GM23338 (cell line): Measurements from ENCODE around the gene SYNJ2BP. TPM values are rescaled to one million over a fixed set of nuclear protein-coding genes. Genes with fewer than 3 reads are reported as not detected.

ENCODE experiments used
- ATAC-seq: fragments of 200-7000 bp; cut with Tn5 transposase; 3 replicates; pipeline ENCODE4 v1.9.1; 2020
- DNase-seq: peaks from one replicate; pipeline ENCODE4 v3.0.0-alpha.2; 2015; ENCODE audit warnings: low spot score
- H2AFZ ChIP-seq: fragments of 200-600 bp; sonication (generic); 2 replicates; pipeline ENCODE4 v1.8.0; 2016; ENCODE audit warnings: antibody characterized with exemption, mild to moderate bottlenecking, moderate library complexity
- H3F3A ChIP-seq: fragments of 200-600 bp; sonication (generic); replicated peaks from 2 replicates; pipeline ENCODE4 v1.8.0; 2017; ENCODE audit warnings: antibody characterized with exemption, mixed run types, low read depth
- H3K27ac ChIP-seq: fragments of 200-600 bp; sonication (generic); 2 replicates; pipeline ENCODE4 v1.6.1; 2016; ENCODE audit warnings: low read depth
- H3K27me3 ChIP-seq: fragments of 200-600 bp; sonication (generic); 2 replicates; pipeline ENCODE4 v1.8.0; 2016; ENCODE audit warnings: mild to moderate bottlenecking, mixed run types, moderate library complexity; ENCODE audit not compliant: insufficient read depth
- H3K36me3 ChIP-seq: fragments of 200-600 bp; sonication (generic); 2 replicates; pipeline ENCODE4 v1.8.0; 2016; ENCODE audit warnings: mild to moderate bottlenecking; ENCODE audit not compliant: insufficient read depth
- H3K4me1 ChIP-seq: fragments of 200-600 bp; sonication (generic); 2 replicates; pipeline ENCODE4 v1.8.0; 2016; ENCODE audit warnings: mild to moderate bottlenecking, moderate library complexity; ENCODE audit not compliant: insufficient read depth
- H3K4me2 ChIP-seq: fragments of 200-600 bp; sonication (generic); 2 replicates; pipeline ENCODE4 v1.7.1; 2017; ENCODE audit warnings: mixed run types
- H3K4me3 ChIP-seq: fragments of 200-600 bp; sonication (generic); 2 replicates; pipeline ENCODE4 v1.6.1; 2016; ENCODE audit warnings: mixed run types
- H3K79me2 ChIP-seq: fragments of 200-600 bp; sonication (generic); replicated peaks from 2 replicates; pipeline ENCODE4 v1.8.0; 2017; ENCODE audit warnings: mild to moderate bottlenecking; ENCODE audit not compliant: insufficient read depth
- H3K9me2 ChIP-seq: fragments of 200-600 bp; sonication (generic); 2 replicates; pipeline ENCODE4 v1.8.0; 2017; ENCODE audit not compliant: insufficient read depth
- H4K20me1 ChIP-seq: fragments of 200-600 bp; sonication (generic); replicated peaks from 2 replicates; pipeline ENCODE4 v1.8.0; 2017; ENCODE audit warnings: mild to moderate bottlenecking; ENCODE audit not compliant: insufficient read depth
- H3K27ac Mint-ChIP-seq: 2 replicates; pipeline ENCODE4 v1.8.0; 2020; ENCODE audit warnings: inconsistent platforms, mild to moderate bottlenecking, moderate library complexity, mixed read lengths
- H3K27me3 Mint-ChIP-seq: 3 replicates; pipeline ENCODE4 v1.8.0; 2022; ENCODE audit warnings: low read depth, mild to moderate bottlenecking, moderate library complexity, mixed read lengths, inconsistent platforms; ENCODE audit not compliant: insufficient read depth, poor library complexity
- H3K36me3 Mint-ChIP-seq: 3 replicates; pipeline ENCODE4 v1.8.0; 2021; ENCODE audit warnings: low read depth, mild to moderate bottlenecking, inconsistent platforms, moderate library complexity, mixed read lengths
- H3K4me1 Mint-ChIP-seq: 3 replicates; pipeline ENCODE4 v1.8.0; 2020; ENCODE audit warnings: mild to moderate bottlenecking, inconsistent platforms, mixed read lengths
- H3K4me3 Mint-ChIP-seq: 3 replicates; pipeline ENCODE4 v1.8.0; 2021; ENCODE audit warnings: moderate library complexity, mild to moderate bottlenecking, inconsistent platforms, mixed read lengths
- H3K9me3 Mint-ChIP-seq: 3 replicates; pipeline ENCODE4 v1.8.0; 2020; ENCODE audit warnings: moderate library complexity, mild to moderate bottlenecking, inconsistent platforms, mixed read lengths
- CREB1 ChIP-seq: fragments of 250-450 bp; sonication (Bioruptor Pico); IDR thresholded peaks from 2 replicates; pipeline ENCODE4 v1.5.0; 2020; ENCODE audit warnings: low read depth, mild to moderate bottlenecking, moderate library complexity
- CTCF ChIP-seq, 2 experiments: fragments of 200-600 bp in 1 of 2; sonication (generic) in 1 of 2; conservative IDR thresholded peaks; 2 replicates each; pipeline versions ENCODE4 v1.5.1 to v1.6.1; 2016 to 2017; ENCODE audit warnings: antibody characterized with exemption in 2 of 2, low read depth in 2 of 2, mild to moderate bottlenecking in 2 of 2, moderate library complexity in 1 of 2
- ETS1 ChIP-seq: IDR thresholded peaks from 2 replicates; pipeline ENCODE4 v1.6.1; 2016; ENCODE audit warnings: antibody characterized with exemption
- EZH2 ChIP-seq: fragments of 200-600 bp; sonication (generic); IDR thresholded peaks from one replicate; pipeline ENCODE4 v1.8.0; 2017; ENCODE audit warnings: antibody characterized with exemption, mild to moderate bottlenecking, low read depth; ENCODE audit not compliant: unreplicated experiment
- EZH2phosphoT487 ChIP-seq: fragments of 200-600 bp; sonication (generic); IDR thresholded peaks from one replicate; pipeline ENCODE4 v1.8.1; 2018; ENCODE audit warnings: antibody characterized with exemption; ENCODE audit not compliant: unreplicated experiment
- JUNB ChIP-seq: IDR thresholded peaks from one replicate; pipeline ENCODE4 v1.6.1; 2016; ENCODE audit warnings: antibody characterized with exemption; ENCODE audit not compliant: unreplicated experiment
- NANOG ChIP-seq: IDR thresholded peaks from 2 replicates; pipeline ENCODE4 v1.6.1; 2016; ENCODE audit warnings: antibody characterized with exemption, borderline replicate concordance
- POLR2AphosphoS5 ChIP-seq: IDR thresholded peaks from 2 replicates; pipeline ENCODE4 v1.6.1; 2016; ENCODE audit warnings: antibody characterized with exemption, low read depth
- REST ChIP-seq: IDR thresholded peaks from one replicate; pipeline ENCODE4 v1.6.1; 2018; ENCODE audit warnings: antibody characterized with exemption; ENCODE audit not compliant: unreplicated experiment
- STAT1 ChIP-seq: IDR thresholded peaks from one replicate; pipeline ENCODE4 v1.6.1; 2016; ENCODE audit warnings: antibody characterized with exemption; ENCODE audit not compliant: unreplicated experiment
- ZNF331 ChIP-seq: fragments of 250-450 bp; sonication (Bioruptor Pico); IDR thresholded peaks from 2 replicates; pipeline ENCODE4 v1.5.0; 2020; ENCODE audit warnings: low read depth, mild to moderate bottlenecking, moderate library complexity
- long read RNA-seq: library from polyadenylated mRNA; unstranded; transcript quantifications from one replicate; pipeline ENCODE4 v2.0.0, GENCODE V29; 2020; ENCODE audit not compliant: unreplicated experiment
- polyA plus RNA-seq: library from polyadenylated mRNA; unstranded; fragments of >200 nt; fragmentation: Nextera tagmentation; extraction: Ambion mirVana; gene quantifications from 2 replicates; pipeline ENCODE4 v1.2.1, GENCODE V29; 2016
- total RNA-seq: library from RNA; depleted of rRNA; stranded (reverse); fragments of >200 nt; shearing (Covaris generic); gene quantifications from 2 replicates; pipeline ENCODE4 v1.2.3, GENCODE V29; 2014; rRNA removed

SYNJ2BP gene
- total RNA-seq (22.3 and 24.2 TPM in 2 replicates), polyA plus RNA-seq (36.4 and 48.2 TPM in 2 replicates)
- long read RNA-seq, full-length matches to known transcripts, result 14 of 19 reads
- long read RNA-seq, partial matches to known transcripts, result 1 of 19 reads
- long read RNA-seq, other reads (novel, unspliced or antisense), result 4 of 19 reads

GRCh38 chr14:70416725-70417349, at the start of gene SYNJ2BP:
Gene SYNJ2BP (minus strand): TSS chr14:70417090. CDS start chr14:70416963, 127 bp downstream.
- Mint-ChIP-seq H3K9me3 (no peaks in the 10 kb centered on the region), H3K36me3 (no peaks in the 10 kb centered on the region), H3K4me1 (peaks cover 25% of the 10 kb centered on the region), H3K27me3 (peaks cover 2% of the 10 kb centered on the region), H3K4me3 (peak within 1 kb of the TSS; percentile 97), H3K27ac (peak within 1 kb of the TSS; percentile 97)
- peak within 1 kb of the TSS; percentile 85 for H3K4me2 ChIP-seq
- peaks cover 5% of the 10 kb centered on the region; the same call in 1 of the 2 replicates for H3K4me1 ChIP-seq
- H2AFZ ChIP-seq, result peak within 1 kb of the TSS; percentile 4
- H3F3A ChIP-seq, result no peaks in the 10 kb centered on the region
- H3K27me3 ChIP-seq, result no peaks in the 10 kb centered on the region
- peaks cover 46% of the 10 kb centered on the region for H3K79me2 ChIP-seq
- no peaks in the 10 kb centered on the region; the same call in 1 of the 2 replicates for H4K20me1 ChIP-seq
- TF ChIP-seq POLR2AphosphoS5, result peak; percentile 94
- TF ChIP-seq ETS1, result peak; percentile 94
- no peak for TF ChIP-seq ZNF331 (CRISPR knock-in tag)
- peaks cover 7% of the 10 kb centered on the region; the same call in 1 of the 2 replicates for H3K36me3 ChIP-seq
- peak; percentile 93 for DNase-seq
- H3K27ac ChIP-seq, result peak within 1 kb of the TSS; percentile 40
- H3K9me2 ChIP-seq, result 0 out of 2 replicates have a peak, but pooled peaks cover 1% of the 10 kb centered on the region
- peak within 1 kb of the TSS; percentile 69 for H3K4me3 ChIP-seq
- peak; percentile 98 for ATAC-seq

GRCh38 chr14:70454731-70455130, 37.8 kb upstream of the SYNJ2BP start:
- H2AFZ ChIP-seq, result no peak overlapping the region
- H3K79me2 ChIP-seq, result no peaks in the 10 kb centered on the region
- DNase-seq, result no peak
- H3F3A ChIP-seq, result no peaks in the 10 kb centered on the region
- Mint-ChIP-seq H3K4me1 (peaks cover 3% of the 10 kb centered on the region; the same call in 2 of the 3 replicates), H3K4me3 (no peak overlapping the region), H3K36me3 (no peaks in the 10 kb centered on the region), H3K27ac (no peak overlapping the region), H3K27me3 (no peaks in the 10 kb centered on the region), H3K9me3 (no peaks in the 10 kb centered on the region)
- no peak overlapping the region for H3K4me3 ChIP-seq
- no peak overlapping the region for H3K27ac ChIP-seq
- no peaks in the 10 kb centered on the region for H3K4me1 ChIP-seq
- no peaks in the 10 kb centered on the region for H4K20me1 ChIP-seq
- no peaks in the 10 kb centered on the region for H3K36me3 ChIP-seq
- no peaks in the 10 kb centered on the region for H3K27me3 ChIP-seq
- no peaks in the 10 kb centered on the region for H3K9me2 ChIP-seq
- ATAC-seq, result no peak
- H3K4me2 ChIP-seq, result no peak overlapping the region
- no peak for TF ChIP-seq ETS1
- TF ChIP-seq STAT1, result no peak
- no peak for TF ChIP-seq ZNF331 (CRISPR knock-in tag)
- no peak for TF ChIP-seq NANOG
- TF ChIP-seq EZH2, result no peak
- no peak for TF ChIP-seq POLR2AphosphoS5
- TF ChIP-seq CREB1 (CRISPR knock-in tag), result no peak
- TF ChIP-seq REST, result no peak
- no peak for TF ChIP-seq EZH2phosphoT487
- no peak for TF ChIP-seq JUNB
- no peak for TF ChIP-seq CTCF (conservative IDR thresholded peaks at IDR 0.05; ENCODE audit: low read depth in 2 of 2)
